Progenitor cell of endocrine pancreas (in vitro differentiated cells): ENCODE measurements around the gene ATP6V0D1. TPM values are rescaled to one million over a fixed set of nuclear protein-coding genes. Genes with fewer than 3 reads are reported as not detected.

Experiments
- DNase-seq: peaks from one replicate; pipeline ENCODE4 v3.0.0; 2021; ENCODE audit warnings: low spot score; ENCODE audit not compliant: unreplicated experiment
- H3K27ac Mint-ChIP-seq: 2 replicates; pipeline ENCODE4 v1.8.0; 2021; ENCODE audit warnings: mild to moderate bottlenecking, moderate library complexity, mixed read lengths
- H3K27me3 Mint-ChIP-seq: 2 replicates; pipeline ENCODE4 v1.8.0; 2021; ENCODE audit warnings: mixed read lengths
- H3K36me3 Mint-ChIP-seq: 2 replicates; pipeline ENCODE4 v1.8.0; 2022; ENCODE audit warnings: mixed read lengths; ENCODE audit not compliant: insufficient read depth
- H3K4me1 Mint-ChIP-seq: 2 replicates; pipeline ENCODE4 v1.8.0; 2021; ENCODE audit warnings: low read depth, mixed read lengths
- H3K4me3 Mint-ChIP-seq: 2 replicates; pipeline ENCODE4 v1.8.0; 2021; ENCODE audit warnings: low read depth, mild to moderate bottlenecking, moderate library complexity, mixed read lengths
- H3K9me3 Mint-ChIP-seq: 2 replicates; pipeline ENCODE4 v1.8.0; 2021; ENCODE audit warnings: low read depth, mixed read lengths
- total RNA-seq: library from RNA; stranded (reverse); gene quantifications from 2 replicates; pipeline ENCODE4 v1.2.1, GENCODE V29; 2021
- TF ChIP-seq, protein P1 (sequence below): fragments of 200-600 bp; sonication (generic); IDR thresholded peaks from one replicate; pipeline ENCODE4 v1.5.0; 2021; ENCODE audit warnings: antibody characterized with exemption, mild to moderate bottlenecking; ENCODE audit not compliant: unreplicated experiment

Gene ATP6V0D1
- total RNA-seq, 1 donor from 2014 or later = 65.3 TPM

GRCh38 chr16:67407176-67407787 is 73.7 kb downstream of the ATP6V0D1 start:
- TF ChIP-seq, protein P1, sequence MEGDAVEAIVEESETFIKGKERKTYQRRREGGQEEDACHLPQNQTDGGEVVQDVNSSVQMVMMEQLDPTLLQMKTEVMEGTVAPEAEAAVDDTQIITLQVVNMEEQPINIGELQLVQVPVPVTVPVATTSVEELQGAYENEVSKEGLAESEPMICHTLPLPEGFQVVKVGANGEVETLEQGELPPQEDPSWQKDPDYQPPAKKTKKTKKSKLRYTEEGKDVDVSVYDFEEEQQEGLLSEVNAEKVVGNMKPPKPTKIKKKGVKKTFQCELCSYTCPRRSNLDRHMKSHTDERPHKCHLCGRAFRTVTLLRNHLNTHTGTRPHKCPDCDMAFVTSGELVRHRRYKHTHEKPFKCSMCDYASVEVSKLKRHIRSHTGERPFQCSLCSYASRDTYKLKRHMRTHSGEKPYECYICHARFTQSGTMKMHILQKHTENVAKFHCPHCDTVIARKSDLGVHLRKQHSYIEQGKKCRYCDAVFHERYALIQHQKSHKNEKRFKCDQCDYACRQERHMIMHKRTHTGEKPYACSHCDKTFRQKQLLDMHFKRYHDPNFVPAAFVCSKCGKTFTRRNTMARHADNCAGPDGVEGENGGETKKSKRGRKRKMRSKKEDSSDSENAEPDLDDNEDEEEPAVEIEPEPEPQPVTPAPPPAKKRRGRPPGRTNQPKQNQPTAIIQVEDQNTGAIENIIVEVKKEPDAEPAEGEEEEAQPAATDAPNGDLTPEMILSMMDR = no peak
- H3K27me3 Mint-ChIP-seq = peaks cover under 1% of the 10 kb centered on the region
- H3K9me3 Mint-ChIP-seq = no peaks in the 10 kb centered on the region
- H3K36me3 Mint-ChIP-seq = no peaks in the 10 kb centered on the region
- peaks cover 11% of the 10 kb centered on the region for H3K4me1 Mint-ChIP-seq
- no peak overlapping the region for H3K4me3 Mint-ChIP-seq
- DNase-seq = no peak
- H3K27ac Mint-ChIP-seq = no peak overlapping the region

- TF ChIP-seq, protein P1 = no peak
- H3K36me3 Mint-ChIP-seq = no peaks in the 10 kb centered on the region
- H3K27ac Mint-ChIP-seq = no peak overlapping the region
- peaks cover 12% of the 10 kb centered on the region for H3K4me1 Mint-ChIP-seq
- no peak overlapping the region for H3K4me3 Mint-ChIP-seq
- peaks cover 9% of the 10 kb centered on the region for H3K27me3 Mint-ChIP-seq
- H3K9me3 Mint-ChIP-seq = no peaks in the 10 kb centered on the region
- no peak for DNase-seq
Observed at GRCh38 chr16:67406111-67406971, 74.6 kb downstream of the ATP6V0D1 start.

DNA sequence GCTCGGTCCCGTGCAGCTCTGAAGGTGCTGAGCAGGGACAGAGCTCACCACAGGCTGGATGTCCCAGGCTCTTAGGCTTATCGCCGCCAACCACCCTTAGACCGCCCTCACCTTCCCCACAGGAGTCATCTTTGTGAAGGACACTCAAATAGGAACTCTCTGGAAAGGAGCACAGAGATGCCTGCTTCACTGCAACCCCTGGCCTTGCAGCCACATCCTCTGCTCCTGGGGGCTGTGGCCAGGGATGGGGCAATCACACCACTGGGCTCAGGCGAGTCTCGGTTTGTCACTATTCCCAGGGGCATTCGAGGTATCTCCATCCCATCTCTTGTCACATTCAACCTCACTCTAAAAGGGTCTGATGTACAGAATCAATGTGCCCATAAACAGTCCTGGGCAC is 75.6 kb downstream of the ATP6V0D1 start:
- no peak overlapping the region for H3K4me3 Mint-ChIP-seq
- DNase-seq = no peak

DNA sequence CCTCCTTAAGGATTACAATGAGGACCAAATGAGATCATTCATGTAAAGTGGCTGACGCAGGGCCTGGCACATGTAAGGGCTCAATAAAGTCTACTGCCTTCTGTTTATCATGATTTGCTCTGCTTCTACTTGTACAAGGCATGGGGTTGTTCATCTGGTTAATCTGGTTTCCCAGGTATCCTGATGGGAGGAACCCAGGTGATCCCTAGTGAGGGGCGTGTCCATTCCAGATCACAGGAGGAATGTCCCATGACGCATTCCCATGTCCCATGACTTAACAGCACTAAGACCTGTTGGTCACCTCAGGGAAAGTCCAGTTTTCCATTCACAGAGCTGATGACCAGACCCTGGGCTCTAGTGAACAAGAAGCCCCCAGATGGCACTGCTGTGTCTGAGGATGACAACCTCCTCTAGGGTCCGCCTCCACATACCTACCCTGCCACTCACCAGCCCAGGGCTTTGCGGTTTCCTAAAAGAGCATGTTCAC is 76.2 kb downstream of the ATP6V0D1 start:
- no peaks in the 10 kb centered on the region for H3K36me3 Mint-ChIP-seq
- TF ChIP-seq, protein P1 = no peak
- peaks cover 12% of the 10 kb centered on the region for H3K4me1 Mint-ChIP-seq
- H3K27ac Mint-ChIP-seq = peak overlapping the region; percentile 37
- H3K27me3 Mint-ChIP-seq = peaks cover 9% of the 10 kb centered on the region
- H3K4me3 Mint-ChIP-seq = no peak overlapping the region
- DNase-seq = no peak
- no peaks in the 10 kb centered on the region for H3K9me3 Mint-ChIP-seq

More for the DNA sequence above, 75.6 kb downstream of the ATP6V0D1 start:
- Mint-ChIP-seq H3K36me3 (no peaks in the 10 kb centered on the region), H3K9me3 (no peaks in the 10 kb centered on the region), H3K27me3 (peaks cover 9% of the 10 kb centered on the region), H3K27ac (no peak overlapping the region), H3K4me1 (peaks cover 12% of the 10 kb centered on the region)
- TF ChIP-seq, protein P1 = no peak

DNA sequence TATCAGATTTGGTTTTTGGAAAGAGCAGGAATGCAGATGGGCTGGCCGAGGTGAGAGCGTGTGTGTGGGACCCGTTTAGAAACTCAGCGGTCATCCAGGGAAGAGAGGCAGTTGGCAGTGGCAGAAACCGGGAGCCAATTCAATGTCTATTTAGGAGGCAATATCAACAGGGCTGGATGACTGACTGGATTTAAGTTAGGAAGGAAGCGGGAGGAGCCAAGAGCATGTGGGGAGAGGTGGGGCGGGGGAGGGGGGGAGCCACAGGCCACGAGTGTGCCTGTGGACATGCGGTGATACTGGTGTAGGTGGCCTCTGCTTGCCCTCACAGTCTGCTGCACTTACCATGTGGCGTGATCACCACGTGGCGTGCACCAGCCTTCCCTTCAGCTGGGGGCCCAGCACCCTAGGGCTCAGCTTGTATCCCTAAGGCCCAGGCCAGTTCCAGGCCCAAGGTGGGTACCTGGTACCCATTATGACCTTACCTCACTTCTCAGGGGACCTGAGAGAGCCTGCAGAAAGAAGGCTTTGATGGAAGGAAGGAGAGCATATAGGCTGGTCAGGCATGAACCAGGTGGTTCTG is 76.9 kb downstream of the ATP6V0D1 start:
- H3K4me1 Mint-ChIP-seq = peaks cover 12% of the 10 kb centered on the region

More for the DNA sequence above, 76.9 kb downstream of the ATP6V0D1 start:
- Mint-ChIP-seq H3K9me3 (no peaks in the 10 kb centered on the region), H3K27ac (no peak overlapping the region), H3K27me3 (peaks cover 9% of the 10 kb centered on the region), H3K36me3 (no peaks in the 10 kb centered on the region), H3K4me3 (no peak overlapping the region)
- TF ChIP-seq, protein P1 = no peak
- no peak for DNase-seq
